ENCODE results near the gene P2RX7.

The P2RX7 gene

GRCh38 chr12:121117226-121117777 lies 15.4 kb upstream of the P2RX7 start:
- Mint-ChIP-seq H3K9me3 (no peaks in the 10 kb centered on the region), H3K36me3 (ENCODE audit: low read depth) (no peaks in the 10 kb centered on the region), H3K4me1 (ENCODE audit: low read depth) (no peaks in the 10 kb centered on the region), H3K27ac (no peak overlapping the region), H3K27me3 (no peaks in the 10 kb centered on the region), H3K4me3 (no peak overlapping the region)
- no peak for DNase-seq

- Mint-ChIP-seq H3K9me3 (no peaks in the 10 kb centered on the region), H3K27me3 (no peaks in the 10 kb centered on the region), H3K4me3 (no peak overlapping the region), H3K27ac (no peak overlapping the region), H3K4me1 (ENCODE audit: low read depth) (peaks cover 12% of the 10 kb centered on the region), H3K36me3 (ENCODE audit: low read depth) (no peaks in the 10 kb centered on the region)
- no peak for DNase-seq
These were observed 12.4 kb upstream of the P2RX7 start for GRCh38 chr12:121120323-121120722.

- Mint-ChIP-seq H3K4me1 (ENCODE audit: low read depth) (peaks cover 14% of the 10 kb centered on the region), H3K27ac (no peak overlapping the region), H3K9me3 (no peaks in the 10 kb centered on the region), H3K27me3 (no peaks in the 10 kb centered on the region), H3K4me3 (no peak overlapping the region), H3K36me3 (ENCODE audit: low read depth) (no peaks in the 10 kb centered on the region)
- DNase-seq, result no peak
These were observed 11.5 kb upstream of the P2RX7 start for GRCh38 chr12:121120989-121121755.

GRCh38 chr12:121121805-121122204 lies 10.9 kb upstream of the P2RX7 start:
- H3K27me3 Mint-ChIP-seq, result no peaks in the 10 kb centered on the region
- H3K36me3 Mint-ChIP-seq (ENCODE audit: low read depth), result no peaks in the 10 kb centered on the region
- H3K4me3 Mint-ChIP-seq, result no peak overlapping the region
- peaks cover 17% of the 10 kb centered on the region for H3K4me1 Mint-ChIP-seq (ENCODE audit: low read depth)
- no peak for DNase-seq
- no peak overlapping the region for H3K27ac Mint-ChIP-seq
- no peaks in the 10 kb centered on the region for H3K9me3 Mint-ChIP-seq

- Mint-ChIP-seq H3K36me3 (ENCODE audit: low read depth) (no peaks in the 10 kb centered on the region), H3K27me3 (no peaks in the 10 kb centered on the region), H3K4me1 (ENCODE audit: low read depth) (peaks cover 26% of the 10 kb centered on the region), H3K9me3 (no peaks in the 10 kb centered on the region), H3K4me3 (no peak overlapping the region), H3K27ac (no peak overlapping the region)
- no peak for DNase-seq
These were observed 9.2 kb upstream of the P2RX7 start for GRCh38 chr12:121123488-121123887.

- no peaks in the 10 kb centered on the region for H3K27me3 Mint-ChIP-seq
- H3K27ac Mint-ChIP-seq, result peak overlapping the region; percentile 2
- no peak overlapping the region for H3K4me3 Mint-ChIP-seq
- peak; percentile 28 for DNase-seq
- peaks cover 35% of the 10 kb centered on the region for H3K4me1 Mint-ChIP-seq (ENCODE audit: low read depth)
- H3K36me3 Mint-ChIP-seq (ENCODE audit: low read depth), result no peaks in the 10 kb centered on the region
- peaks cover 1% of the 10 kb centered on the region for H3K9me3 Mint-ChIP-seq
These were observed 8.1 kb upstream of the P2RX7 start for GRCh38 chr12:121124402-121125109.

GRCh38 chr12:121127501-121127900 lies 5.2 kb upstream of the P2RX7 start:
- Mint-ChIP-seq H3K36me3 (ENCODE audit: low read depth) (no peaks in the 10 kb centered on the region), H3K27ac (no peak overlapping the region), H3K27me3 (no peaks in the 10 kb centered on the region), H3K4me1 (ENCODE audit: low read depth) (peaks cover 61% of the 10 kb centered on the region), H3K9me3 (peaks cover 3% of the 10 kb centered on the region), H3K4me3 (no peak overlapping the region)
- no peak for DNase-seq

- H3K27ac Mint-ChIP-seq, result peak overlapping the region; percentile 95
- H3K27me3 Mint-ChIP-seq, result no peaks in the 10 kb centered on the region
- DNase-seq, result peak; percentile 87
- peaks cover 3% of the 10 kb centered on the region for H3K9me3 Mint-ChIP-seq
- H3K4me3 Mint-ChIP-seq, result peak overlapping the region; percentile 68
- no peaks in the 10 kb centered on the region for H3K36me3 Mint-ChIP-seq (ENCODE audit: low read depth)
- H3K4me1 Mint-ChIP-seq (ENCODE audit: low read depth), result peaks cover 72% of the 10 kb centered on the region
These were observed 3.5 kb upstream of the P2RX7 start for GRCh38 chr12:121128908-121129810.

- no peaks in the 10 kb centered on the region for H3K27me3 Mint-ChIP-seq
These were observed 2.9 kb upstream of the P2RX7 start for GRCh38 chr12:121129811-121130147.

GRCh38 chr12:121130866-121131373 lies 1.8 kb upstream of the P2RX7 start:
- Mint-ChIP-seq H3K4me1 (ENCODE audit: low read depth) (peaks cover 73% of the 10 kb centered on the region), H3K4me3 (no peak overlapping the region), H3K27ac (no peak overlapping the region), H3K27me3 (no peaks in the 10 kb centered on the region), H3K9me3 (peaks cover 3% of the 10 kb centered on the region), H3K36me3 (ENCODE audit: low read depth) (no peaks in the 10 kb centered on the region)
- DNase-seq, result no peak

More at GRCh38 chr12:121129811-121130147, 2.9 kb upstream of the P2RX7 start:
- peaks cover 3% of the 10 kb centered on the region for H3K9me3 Mint-ChIP-seq
- H3K4me1 Mint-ChIP-seq (ENCODE audit: low read depth), result peaks cover 72% of the 10 kb centered on the region
- no peaks in the 10 kb centered on the region for H3K36me3 Mint-ChIP-seq (ENCODE audit: low read depth)
- H3K4me3 Mint-ChIP-seq, result peak overlapping the region; percentile 68
- peak overlapping the region; percentile 95 for H3K27ac Mint-ChIP-seq
- no peak for DNase-seq

GRCh38 chr12:121131941-121132341 lies 735 bp upstream of the P2RX7 start:
- DNase-seq, result no peak
- Mint-ChIP-seq H3K27me3 (no peaks in the 10 kb centered on the region), H3K9me3 (peaks cover 3% of the 10 kb centered on the region), H3K4me3 (peak overlapping the region; percentile 82), H3K27ac (peak overlapping the region; percentile 37), H3K4me1 (ENCODE audit: low read depth) (peaks cover 68% of the 10 kb centered on the region), H3K36me3 (ENCODE audit: low read depth) (no peaks in the 10 kb centered on the region)

- peak overlapping the region; percentile 82 for H3K4me3 Mint-ChIP-seq
- H3K27me3 Mint-ChIP-seq, result no peaks in the 10 kb centered on the region
- no peak for DNase-seq
- H3K9me3 Mint-ChIP-seq, result peaks cover 3% of the 10 kb centered on the region
- no peaks in the 10 kb centered on the region for H3K36me3 Mint-ChIP-seq (ENCODE audit: low read depth)
- H3K27ac Mint-ChIP-seq, result peak overlapping the region; percentile 82
- H3K4me1 Mint-ChIP-seq (ENCODE audit: low read depth), result peaks cover 57% of the 10 kb centered on the region
These were observed 1.2 kb downstream of the P2RX7 start for GRCh38 chr12:121133838-121134237.

- H3K4me3 Mint-ChIP-seq, result no peak overlapping the region
- DNase-seq, result no peak
- H3K27me3 Mint-ChIP-seq, result no peaks in the 10 kb centered on the region
- no peak overlapping the region for H3K27ac Mint-ChIP-seq
- H3K4me1 Mint-ChIP-seq (ENCODE audit: low read depth), result peaks cover 44% of the 10 kb centered on the region
- no peaks in the 10 kb centered on the region for H3K9me3 Mint-ChIP-seq
- H3K36me3 Mint-ChIP-seq (ENCODE audit: low read depth), result no peaks in the 10 kb centered on the region
These were observed 2.6 kb downstream of the P2RX7 start for GRCh38 chr12:121135320-121135719.

GRCh38 chr12:121137512-121137911 lies 4.8 kb downstream of the P2RX7 start:
- H3K36me3 Mint-ChIP-seq (ENCODE audit: low read depth), result no peaks in the 10 kb centered on the region
- H3K4me3 Mint-ChIP-seq, result no peak overlapping the region
- no peak for DNase-seq
- H3K27me3 Mint-ChIP-seq, result no peaks in the 10 kb centered on the region
- no peak overlapping the region for H3K27ac Mint-ChIP-seq
- H3K9me3 Mint-ChIP-seq, result no peaks in the 10 kb centered on the region
- H3K4me1 Mint-ChIP-seq (ENCODE audit: low read depth), result peaks cover 24% of the 10 kb centered on the region
